Ishikawa (cell line): ENCODE measurements around the gene RASAL2.

Source experiments
- CEBPB ChIP-seq: IDR thresholded peaks from 2 replicates; pipeline ENCODE4 v1.6.1; 2012
- CREB1 ChIP-seq: IDR thresholded peaks from 2 replicates; pipeline ENCODE4 v1.6.1; 2012; ENCODE audit warnings: low read depth
- EGR1 ChIP-seq: IDR thresholded peaks from 2 replicates; pipeline ENCODE4 v1.6.1; 2012
- EP300 ChIP-seq: IDR thresholded peaks from 2 replicates; pipeline ENCODE4 v1.6.1; 2012; ENCODE audit warnings: borderline replicate concordance
- FOXM1 ChIP-seq: IDR thresholded peaks from 2 replicates; pipeline ENCODE4 v1.6.1; 2012; ENCODE audit warnings: low read depth, borderline replicate concordance
- NFIC ChIP-seq: IDR thresholded peaks from 2 replicates; pipeline ENCODE4 v1.6.1; 2012
- RAD21 ChIP-seq: IDR thresholded peaks from 2 replicates; pipeline ENCODE4 v1.6.1; 2012; ENCODE audit warnings: low read depth
- REST ChIP-seq: IDR thresholded peaks from 2 replicates; pipeline ENCODE4 v1.6.1; 2012; ENCODE audit warnings: low read depth, mild to moderate bottlenecking
- TAF1 ChIP-seq: IDR thresholded peaks from 2 replicates; pipeline ENCODE4 v1.6.1; 2012; ENCODE audit warnings: low read depth, mild to moderate bottlenecking
- TCF12 ChIP-seq: IDR thresholded peaks from 2 replicates; pipeline ENCODE4 v1.6.1; 2012; ENCODE audit warnings: low read depth
- TEAD4 ChIP-seq: IDR thresholded peaks from 2 replicates; pipeline ENCODE4 v1.6.1; 2012
- USF1 ChIP-seq: IDR thresholded peaks from 2 replicates; pipeline ENCODE4 v1.6.1; 2012
- YY1 ChIP-seq: IDR thresholded peaks from 2 replicates; pipeline ENCODE4 v1.6.1; 2012; ENCODE audit warnings: low read depth
- ZBTB7A ChIP-seq: IDR thresholded peaks from 2 replicates; pipeline ENCODE4 v1.6.1; 2012; ENCODE audit warnings: low read depth
- TF ChIP-seq, protein P1 (sequence below): IDR thresholded peaks from 2 replicates; pipeline ENCODE4 v1.6.1; 2012

The RASAL2 gene

GRCh38 chr1:178124115-178124514 lies 30.2 kb downstream of the RASAL2 start:
- no peak for TF ChIP-seq RAD21
- no peak for TF ChIP-seq NFIC
- no peak for TF ChIP-seq TCF12

DNA sequence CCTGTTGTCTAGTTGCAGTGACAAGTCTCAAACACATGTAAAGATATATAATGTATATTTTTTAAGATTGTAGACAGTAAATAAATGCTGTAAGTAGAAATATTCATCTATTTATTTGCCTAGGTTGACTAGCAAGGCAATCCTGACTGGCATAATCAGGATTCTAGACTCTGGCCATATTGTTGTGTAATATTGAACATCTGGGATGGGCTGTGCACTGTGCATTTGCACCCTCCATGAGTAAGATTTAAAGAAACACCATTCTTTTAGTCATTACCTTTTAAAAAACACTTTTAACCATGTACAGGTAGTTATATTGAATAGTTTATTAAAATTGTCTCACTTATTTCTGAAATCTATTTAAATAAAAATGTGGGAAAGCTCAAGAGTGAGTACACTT lies 32.4 kb downstream of the RASAL2 start:
- no peak for TF ChIP-seq FOXM1
- no peak for TF ChIP-seq RAD21
- TF ChIP-seq ZBTB7A: no peak
- peak; percentile 29; the same call in 1 of the 2 replicates for TF ChIP-seq CEBPB
- TF ChIP-seq YY1: no peak
- TF ChIP-seq, protein P1, sequence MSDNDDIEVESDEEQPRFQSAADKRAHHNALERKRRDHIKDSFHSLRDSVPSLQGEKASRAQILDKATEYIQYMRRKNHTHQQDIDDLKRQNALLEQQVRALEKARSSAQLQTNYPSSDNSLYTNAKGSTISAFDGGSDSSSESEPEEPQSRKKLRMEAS: no peak
- no peak for TF ChIP-seq CREB1

- TF ChIP-seq CEBPB (no peak), TEAD4 (peak; percentile 94), YY1 (peak; percentile 56; the same call in 1 of the 2 replicates), EP300 (peak; percentile 54; the same call in 1 of the 2 replicates)
- TF ChIP-seq, protein P1: peak; percentile 46; the same call in 1 of the 2 replicates
Observed at GRCh38 chr1:178126741-178127185, 32.9 kb downstream of the RASAL2 start.

- no peak for TF ChIP-seq RAD21
- TF ChIP-seq CREB1: no peak
- no peak for TF ChIP-seq CEBPB
- TF ChIP-seq ZBTB7A: no peak
- no peak for TF ChIP-seq REST
- TF ChIP-seq FOXM1: no peak
- no peak for TF ChIP-seq TEAD4
- TF ChIP-seq, protein P1: no peak
- TF ChIP-seq TAF1: no peak
- TF ChIP-seq USF1: no peak
- no peak for TF ChIP-seq TCF12
- no peak for TF ChIP-seq NFIC
- TF ChIP-seq EGR1: no peak
- TF ChIP-seq YY1: no peak
- no peak for TF ChIP-seq EP300
Observed at GRCh38 chr1:178127482-178128191, 33.7 kb downstream of the RASAL2 start.

DNA sequence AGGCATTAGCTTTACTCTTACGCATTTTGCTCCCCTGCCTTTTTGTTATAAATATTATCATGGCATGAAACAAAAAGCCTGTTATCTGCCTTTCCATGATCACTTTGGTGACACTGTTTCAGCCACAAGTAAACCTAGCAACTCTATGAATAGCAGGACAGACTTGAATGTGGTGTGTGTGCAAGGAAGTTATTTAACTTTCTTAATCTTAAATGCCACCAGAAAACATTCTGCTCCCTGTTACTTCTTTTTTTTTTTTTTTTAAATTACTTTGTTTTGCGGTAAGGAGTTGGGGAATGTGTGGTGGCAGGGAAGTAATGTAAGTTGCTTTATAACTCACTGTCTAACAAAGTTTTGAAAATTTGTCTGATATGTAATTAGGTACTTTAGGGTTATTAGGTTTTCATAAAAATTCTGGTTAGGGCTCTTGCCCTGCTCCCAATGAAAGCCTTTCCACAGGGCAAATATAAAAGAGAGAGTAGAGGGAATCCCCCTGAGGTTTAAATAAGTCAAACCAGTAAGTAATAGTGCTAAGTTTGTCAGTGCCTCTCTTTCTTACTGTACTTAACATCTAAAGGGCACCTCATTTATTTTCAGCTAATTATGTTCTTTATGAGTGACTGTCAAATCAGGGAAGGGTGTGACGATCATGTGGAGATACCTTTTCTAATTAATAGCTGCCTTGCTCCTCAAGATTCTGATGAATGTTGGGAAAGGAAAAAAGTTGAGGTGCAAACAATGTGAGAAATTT lies 39.5 kb downstream of the RASAL2 start:
- no peak for TF ChIP-seq EGR1
- TF ChIP-seq TEAD4: no peak
- TF ChIP-seq REST: no peak
- TF ChIP-seq RAD21: no peak
- TF ChIP-seq CEBPB: no peak
- TF ChIP-seq CREB1: no peak
- TF ChIP-seq YY1: no peak
- TF ChIP-seq, protein P1: no peak
- TF ChIP-seq USF1: no peak
- no peak for TF ChIP-seq NFIC
- no peak for TF ChIP-seq TCF12
- no peak for TF ChIP-seq FOXM1
- TF ChIP-seq TAF1: no peak
- no peak for TF ChIP-seq EP300
- TF ChIP-seq ZBTB7A: no peak
